ENCODE results near the gene FCRL1. TPM values are rescaled to one million over a fixed set of nuclear protein-coding genes. Genes with fewer than 3 reads are reported as not detected.

Gene FCRL1
- total and polyA plus RNA-seq, 10 of the 15 experiments (the other 5 are each of a cell fraction or from before 2014, with no cell fraction given), result 0.23 to 2.4 (median 0.87) TPM; not detected in 2

DNA sequence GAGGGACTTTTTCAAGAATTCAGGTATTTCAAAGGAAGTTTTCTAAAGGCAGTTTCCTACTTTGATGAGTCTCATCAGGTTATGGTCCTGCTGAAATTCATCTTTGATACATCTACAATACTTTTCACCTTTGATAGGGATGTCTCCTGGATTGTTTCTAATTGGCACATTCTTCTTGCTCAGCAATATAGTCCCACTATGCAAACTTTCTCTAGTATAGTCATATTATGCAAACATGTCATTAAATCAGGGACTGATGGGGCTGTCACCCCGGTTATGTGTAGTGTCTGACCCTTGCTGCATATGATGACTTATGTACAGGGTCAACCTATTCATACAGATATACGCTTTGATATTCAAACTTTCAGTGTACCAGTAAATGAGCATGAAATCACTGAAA is 379 bp upstream of the FCRL1 start (continued):
- TF ChIP-seq EP300 (IDR thresholded peaks at IDR 0.05; ENCODE audit: borderline replicate concordance in 1 of 2, control insufficient read depth in 1 of 2, low read depth in 2 of 2, low read length in 2 of 2) (no peak), SMARCA5 (IDR thresholded peaks at IDR 0.05) (no peak)

- Histone ChIP-seq H3K9me3 (replicated peaks; ENCODE audit: control insufficient read depth, insufficient read depth, low read length) (no peaks in the 10 kb centered on the region; the same call in 2 of the 3 replicates), H2AFZ (ENCODE audit: control insufficient read depth, low read depth, low read length) (no peak overlapping the region), H3K79me2 (ENCODE audit: control insufficient read depth, insufficient read depth, low read length) (no peaks in the 10 kb centered on the region), H3K4me1 (ENCODE audit: control insufficient read depth, insufficient read depth, low read length) (no peaks in the 10 kb centered on the region), H3K4me2 (ENCODE audit: control insufficient read depth, insufficient read depth) (no peak overlapping the region), H3K4me3 (no peak overlapping the region), H3K27me3 (replicated peaks in 1 of 2; ENCODE audit: control insufficient read depth in 2 of 2, insufficient read depth in 2 of 2, low read length in 1 of 2) (peaks cover 0 to 7% of the 10 kb centered on the region in 2 experiments; a peak in 1 of 4 replicates), H3K36me3 (ENCODE audit: control insufficient read depth in 2 of 2, insufficient read depth in 2 of 2, low read length in 1 of 2) (no peaks in the 10 kb centered on the region), H3K27ac (ENCODE audit: control insufficient read depth, insufficient read depth) (no peak overlapping the region), H3K9ac (ENCODE audit: control insufficient read depth, insufficient read depth, low read length) (no peak overlapping the region), H4K20me1 (ENCODE audit: control insufficient read depth, insufficient read depth) (no peaks in the 10 kb centered on the region)
- no TSS peak for BruUV-seq (replicated peaks)
- intact Hi-C loops (cut with micrococcal nuclease; ENCODE audit: unreplicated experiment), result no loop called here
- DNase-seq (ENCODE audit: low read depth, low spot score), result no peak
- RAD21 ChIA-PET (ENCODE audit: unreplicated experiment), result no interaction called here
- SMC1A ChIA-PET (ENCODE audit: uncharacterized antibody, unreplicated experiment), result interaction anchor here (1.4 kb wide), 1 partner anchor 9 kb away, joined by 4 read pairs; no protein-coding TSS in a partner anchor
- POLR2A ChIA-PET, result no interaction called here
- no peak for FAIRE-seq
- in situ Hi-C loops (cut with MboI), result no loop called here
- ATAC-seq, result no peak
- CTCF ChIA-PET, result no interaction called here
- WGBS (ENCODE audit: insufficient coverage, insufficient replicate concordance, low lambda C conversion rate, missing lambda C conversion rate), result 11% methylated on average over 2 of the region's 2 CpGs
- TF ChIP-seq, protein P1, sequence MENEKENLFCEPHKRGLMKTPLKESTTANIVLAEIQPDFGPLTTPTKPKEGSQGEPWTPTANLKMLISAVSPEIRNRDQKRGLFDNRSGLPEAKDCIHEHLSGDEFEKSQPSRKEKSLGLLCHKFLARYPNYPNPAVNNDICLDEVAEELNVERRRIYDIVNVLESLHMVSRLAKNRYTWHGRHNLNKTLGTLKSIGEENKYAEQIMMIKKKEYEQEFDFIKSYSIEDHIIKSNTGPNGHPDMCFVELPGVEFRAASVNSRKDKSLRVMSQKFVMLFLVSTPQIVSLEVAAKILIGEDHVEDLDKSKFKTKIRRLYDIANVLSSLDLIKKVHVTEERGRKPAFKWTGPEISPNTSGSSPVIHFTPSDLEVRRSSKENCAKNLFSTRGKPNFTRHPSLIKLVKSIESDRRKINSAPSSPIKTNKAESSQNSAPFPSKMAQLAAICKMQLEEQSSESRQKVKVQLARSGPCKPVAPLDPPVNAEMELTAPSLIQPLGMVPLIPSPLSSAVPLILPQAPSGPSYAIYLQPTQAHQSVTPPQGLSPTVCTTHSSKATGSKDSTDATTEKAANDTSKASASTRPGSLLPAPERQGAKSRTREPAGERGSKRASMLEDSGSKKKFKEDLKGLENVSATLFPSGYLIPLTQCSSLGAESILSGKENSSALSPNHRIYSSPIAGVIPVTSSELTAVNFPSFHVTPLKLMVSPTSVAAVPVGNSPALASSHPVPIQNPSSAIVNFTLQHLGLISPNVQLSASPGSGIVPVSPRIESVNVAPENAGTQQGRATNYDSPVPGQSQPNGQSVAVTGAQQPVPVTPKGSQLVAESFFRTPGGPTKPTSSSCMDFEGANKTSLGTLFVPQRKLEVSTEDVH (IDR thresholded peaks at IDR 0.05; ENCODE audit: low read depth, partially characterized antibody), result no peak
- TF ChIP-seq BCLAF1 (IDR thresholded peaks at IDR 0.05), result no peak
- no peak for TF ChIP-seq LARP7 (IDR thresholded peaks at IDR 0.05)
- no peak for TF ChIP-seq CEBPB (IDR thresholded peaks at IDR 0.05; ENCODE audit: borderline replicate concordance in 1 of 2, low read depth in 2 of 2, low read length in 2 of 2)
- no peak for TF ChIP-seq POLR2AphosphoS2 (IDR thresholded peaks at IDR 0.05; ENCODE audit: low read depth, low read length)
- no peak for TF ChIP-seq SMARCA5 (IDR thresholded peaks at IDR 0.05)
- TF ChIP-seq GABPA (IDR thresholded peaks at IDR 0.05; ENCODE audit: low read depth), result no peak
- TF ChIP-seq ZNF274 (IDR thresholded peaks at IDR 0.05; ENCODE audit: insufficient read depth, insufficient read length), result no peak
- no peak for TF ChIP-seq MEF2A (IDR thresholded peaks at IDR 0.05; ENCODE audit: insufficient read depth, low read depth, low read length)
- no peak for TF ChIP-seq CEBPZ (IDR thresholded peaks at IDR 0.05; ENCODE audit: low read depth, low read length)
- TF ChIP-seq NRF1 (conservative IDR thresholded peaks at IDR 0.05; ENCODE audit: low read depth, low read length), result no peak
Observed at GRCh38 chr1:157819215-157819614, 705 bp downstream of the FCRL1 start.
